ENCODE results near the gene ADAMTS2.

- TF ChIP-seq CTCF (conservative IDR thresholded peaks at IDR 0.05 in 1 of 2, IDR thresholded peaks at IDR 0.05 in 1 of 2; ENCODE audit: low read depth in 1 of 2, low read length in 2 of 2) (no peak), EZH2 (IDR thresholded peaks at IDR 0.05; ENCODE audit: low read length, missing control alignments) (no peak)
These were observed 158.5 kb downstream of the ADAMTS2 start for GRCh38 chr5:179186801-179187200.
